Measurements from ENCODE around the gene TSKU.

DNA sequence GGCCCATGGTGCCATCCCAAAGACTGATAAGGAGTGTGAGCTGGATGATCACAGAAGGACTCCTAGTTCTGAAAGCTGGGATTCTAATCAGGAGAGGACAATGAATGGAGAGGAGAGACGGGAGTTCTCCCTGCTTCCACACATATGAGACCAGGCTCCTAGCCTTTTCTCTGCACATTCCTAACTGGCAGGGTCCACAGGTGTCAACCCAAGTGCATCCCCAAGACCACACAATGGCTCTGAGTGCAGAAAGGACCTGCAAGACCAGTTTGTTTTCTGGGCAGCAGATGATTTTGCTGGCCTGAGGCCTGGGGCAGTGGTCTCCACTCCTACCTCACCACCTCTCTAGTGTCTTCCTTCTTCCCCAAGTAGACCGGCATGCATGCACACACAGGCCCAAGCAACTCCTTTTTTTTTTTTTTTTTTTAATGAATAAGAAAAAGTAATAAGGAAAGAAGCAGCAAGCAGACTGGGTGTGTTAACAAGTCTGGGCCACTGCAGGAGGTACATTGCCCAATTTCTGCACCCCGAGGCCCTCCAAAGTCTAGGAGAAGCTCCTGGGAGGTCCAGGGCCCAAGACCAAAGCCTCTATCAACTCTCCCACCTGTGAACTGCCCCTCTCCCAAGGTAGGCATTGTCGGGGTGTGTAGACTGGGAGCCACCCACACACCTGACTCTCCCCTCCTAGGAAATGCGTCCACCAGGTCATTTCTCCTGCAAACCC is 1.2 kb upstream of the TSKU start:
- TF ChIP-seq, protein P1, sequence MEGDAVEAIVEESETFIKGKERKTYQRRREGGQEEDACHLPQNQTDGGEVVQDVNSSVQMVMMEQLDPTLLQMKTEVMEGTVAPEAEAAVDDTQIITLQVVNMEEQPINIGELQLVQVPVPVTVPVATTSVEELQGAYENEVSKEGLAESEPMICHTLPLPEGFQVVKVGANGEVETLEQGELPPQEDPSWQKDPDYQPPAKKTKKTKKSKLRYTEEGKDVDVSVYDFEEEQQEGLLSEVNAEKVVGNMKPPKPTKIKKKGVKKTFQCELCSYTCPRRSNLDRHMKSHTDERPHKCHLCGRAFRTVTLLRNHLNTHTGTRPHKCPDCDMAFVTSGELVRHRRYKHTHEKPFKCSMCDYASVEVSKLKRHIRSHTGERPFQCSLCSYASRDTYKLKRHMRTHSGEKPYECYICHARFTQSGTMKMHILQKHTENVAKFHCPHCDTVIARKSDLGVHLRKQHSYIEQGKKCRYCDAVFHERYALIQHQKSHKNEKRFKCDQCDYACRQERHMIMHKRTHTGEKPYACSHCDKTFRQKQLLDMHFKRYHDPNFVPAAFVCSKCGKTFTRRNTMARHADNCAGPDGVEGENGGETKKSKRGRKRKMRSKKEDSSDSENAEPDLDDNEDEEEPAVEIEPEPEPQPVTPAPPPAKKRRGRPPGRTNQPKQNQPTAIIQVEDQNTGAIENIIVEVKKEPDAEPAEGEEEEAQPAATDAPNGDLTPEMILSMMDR (IDR thresholded peaks at IDR 0.05 in 4 of 5, conservative IDR thresholded peaks at IDR 0.05 in 1 of 5), result no peak
- no peak for TF ChIP-seq POLR2A (IDR thresholded peaks at IDR 0.05)
